GM15510 (cell line): ENCODE measurements around the gene DNASE1L2.

Experiments
- POLR2A ChIP-seq: IDR thresholded peaks from 3 replicates; pipeline ENCODE4 v1.6.1; 2011; ENCODE audit warnings: borderline replicate concordance; ENCODE audit not compliant: insufficient read length; ENCODE audit errors: extremely low read depth

Gene DNASE1L2

DNA sequence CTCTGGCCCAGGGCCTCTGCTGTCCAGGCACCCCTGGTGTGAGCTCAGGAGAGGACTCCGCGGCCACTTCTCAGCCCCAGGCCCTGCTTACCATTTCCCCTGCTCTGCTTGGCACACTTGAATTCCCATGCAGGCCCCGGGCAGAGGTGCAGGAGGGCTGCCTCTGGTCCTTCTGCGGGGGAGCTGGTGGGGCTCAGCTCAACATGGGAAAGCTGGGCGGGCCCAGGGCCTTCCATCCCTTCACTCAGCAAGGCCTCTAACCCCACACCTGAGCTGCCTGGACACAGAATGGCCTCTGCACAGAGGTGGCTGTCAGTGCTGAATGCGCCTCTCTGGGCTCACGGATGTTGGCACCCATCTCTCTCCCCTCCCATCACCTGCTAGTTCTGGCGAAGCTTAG, 44.2 kb downstream of the DNASE1L2 start:
- no peak for TF ChIP-seq POLR2A

DNA sequence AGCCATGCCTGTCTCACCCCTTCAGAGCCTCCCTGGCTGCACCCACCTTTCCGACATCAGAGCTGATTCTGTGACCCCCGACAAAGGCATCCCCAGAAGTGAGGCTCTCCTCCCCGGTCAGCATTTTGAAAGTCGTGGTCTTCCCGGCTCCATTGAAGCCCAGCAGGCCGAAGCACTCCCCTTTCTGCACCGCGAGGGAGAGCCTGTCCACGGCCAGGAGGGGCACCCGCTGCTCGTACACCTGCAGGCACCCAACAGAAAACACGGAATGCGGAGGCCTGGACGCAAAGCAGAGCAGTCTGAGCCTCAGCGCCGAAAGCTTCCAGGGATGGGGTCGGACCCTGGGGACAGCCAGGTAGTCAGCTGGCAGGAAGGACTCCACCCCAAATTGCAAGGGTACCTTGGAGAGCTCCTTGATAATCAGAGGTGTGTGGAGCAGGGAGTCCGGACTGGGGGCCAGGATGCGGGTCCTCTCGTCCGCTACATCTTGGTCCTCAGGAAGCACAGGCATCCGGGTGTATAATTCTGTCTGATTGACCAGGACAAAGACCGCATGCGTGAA, 44.8 kb downstream of the DNASE1L2 start:
- TF ChIP-seq POLR2A, result no peak

GRCh38 chr16:2282262-2282661, 46.0 kb downstream of the DNASE1L2 start:
- TF ChIP-seq POLR2A, result no peak

GRCh38 chr16:2282866-2283555, 46.8 kb downstream of the DNASE1L2 start:
- TF ChIP-seq POLR2A, result no peak

GRCh38 chr16:2284001-2284770, 47.9 kb downstream of the DNASE1L2 start:
- no peak for TF ChIP-seq POLR2A

DNA sequence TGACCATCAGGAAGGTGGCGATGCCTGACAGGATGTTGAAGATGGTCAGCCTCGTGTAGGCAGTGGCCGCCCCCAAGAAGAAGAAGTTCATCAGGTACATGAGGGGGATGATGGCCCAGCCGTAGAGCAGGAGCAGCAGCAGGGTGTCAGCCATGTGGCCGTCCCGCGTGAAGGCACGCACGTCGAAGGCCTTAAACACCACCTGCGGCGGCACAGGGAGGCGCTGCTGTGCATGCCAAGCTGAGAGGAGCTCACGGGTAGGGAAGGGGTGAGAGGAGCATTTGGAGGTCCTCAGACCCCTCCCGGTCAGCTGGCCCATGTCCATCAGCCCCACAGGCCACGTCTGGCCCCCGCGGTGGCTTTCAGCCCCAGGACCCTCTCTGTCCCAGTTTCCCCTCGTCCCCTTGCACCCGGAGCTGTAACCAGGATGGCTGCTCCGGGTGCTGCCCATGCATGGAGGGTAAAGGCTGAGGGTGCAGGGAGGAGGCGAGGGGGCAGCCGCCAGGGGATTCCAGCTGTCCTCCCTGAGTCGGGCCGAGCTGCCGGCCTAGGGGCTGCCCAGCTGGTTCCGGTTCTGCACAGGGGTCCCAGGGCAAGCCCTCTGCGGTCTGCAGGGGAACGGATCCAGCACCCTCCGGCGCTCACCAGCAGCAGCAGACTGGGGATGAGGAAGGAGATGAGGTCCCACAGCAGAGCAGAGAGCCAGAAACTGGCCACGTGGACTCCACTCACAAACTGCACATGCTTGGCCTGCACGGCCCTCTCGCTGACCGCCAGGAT, 48.7 kb downstream of the DNASE1L2 start:
- no peak for TF ChIP-seq POLR2A

DNA sequence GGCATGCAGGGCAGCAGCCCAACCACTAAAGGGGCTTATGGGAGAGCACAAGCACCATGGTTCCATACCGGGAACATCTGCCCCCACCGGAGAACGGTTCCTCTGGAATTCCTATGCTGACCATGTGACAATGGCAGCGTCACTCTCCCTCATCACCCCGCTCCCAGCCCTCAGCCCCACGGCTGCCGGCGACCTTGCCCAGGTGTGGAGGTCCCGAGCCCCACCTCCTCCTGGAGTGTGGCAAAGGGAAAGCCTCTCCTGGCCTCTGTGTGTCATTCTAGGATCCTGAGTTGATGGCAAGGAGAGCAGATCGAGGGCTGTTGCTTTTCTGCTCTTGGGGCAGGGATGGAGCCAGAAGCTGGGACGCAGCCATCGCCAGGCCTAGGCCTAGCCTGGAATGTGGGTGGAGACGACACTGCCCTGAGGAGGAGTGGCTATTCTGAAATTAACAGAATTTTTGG, 49.5 kb downstream of the DNASE1L2 start:
- TF ChIP-seq POLR2A, result no peak

- no peak for TF ChIP-seq POLR2A
These were observed 50.3 kb downstream of the DNASE1L2 start for GRCh38 chr16:2286550-2286949.

DNA sequence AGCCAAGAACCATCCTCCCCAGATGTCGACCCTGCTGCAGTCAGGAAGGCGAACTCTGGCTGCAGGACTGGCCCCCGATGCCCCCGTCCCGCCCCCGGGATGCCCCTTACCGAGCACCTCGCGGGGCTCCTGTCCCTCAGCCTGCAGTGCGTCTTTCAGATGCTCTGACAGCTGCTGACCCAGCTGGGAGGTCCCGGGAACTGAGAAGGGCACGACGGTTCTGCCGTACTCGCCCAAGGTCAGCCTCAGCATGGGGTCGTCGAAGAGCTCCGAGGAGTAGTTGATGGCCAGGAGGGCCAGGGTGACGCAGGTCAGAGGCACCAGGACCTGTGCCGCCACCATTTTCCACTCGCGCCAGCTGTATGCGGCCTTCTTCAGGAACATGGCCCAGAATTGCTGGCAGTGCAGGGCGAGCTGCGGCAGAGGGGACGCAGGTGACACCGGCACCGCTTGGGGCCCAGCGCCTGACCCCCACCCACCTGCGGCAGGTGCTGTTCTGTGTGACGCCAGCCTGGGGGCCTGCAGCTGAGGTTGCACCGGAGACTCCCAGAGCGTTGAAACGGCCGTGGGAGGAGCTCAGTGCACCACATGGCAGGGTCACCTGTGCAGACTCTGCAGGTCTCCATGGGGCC, 51.8 kb downstream of the DNASE1L2 start:
- TF ChIP-seq POLR2A, result no peak
